HG03095 (cell line): ENCODE results near the gene AGT.
"Not testable (repeated sequence)": the region's sequence is repeated elsewhere in the genome, so short reads cannot be mapped to it uniquely, and the experiment has no call there.

Experiments used
- ATAC-seq: cut with Tn5 transposase; IDR thresholded peaks from one replicate; pipeline ENCODE4 v1.9.1; 2021; ENCODE audit warnings: moderate library complexity; ENCODE audit not compliant: unreplicated experiment

AGT gene

GRCh38 chr1:230693221-230693620 is 20.7 kb downstream of the AGT start:
- no peak for ATAC-seq

DNA sequence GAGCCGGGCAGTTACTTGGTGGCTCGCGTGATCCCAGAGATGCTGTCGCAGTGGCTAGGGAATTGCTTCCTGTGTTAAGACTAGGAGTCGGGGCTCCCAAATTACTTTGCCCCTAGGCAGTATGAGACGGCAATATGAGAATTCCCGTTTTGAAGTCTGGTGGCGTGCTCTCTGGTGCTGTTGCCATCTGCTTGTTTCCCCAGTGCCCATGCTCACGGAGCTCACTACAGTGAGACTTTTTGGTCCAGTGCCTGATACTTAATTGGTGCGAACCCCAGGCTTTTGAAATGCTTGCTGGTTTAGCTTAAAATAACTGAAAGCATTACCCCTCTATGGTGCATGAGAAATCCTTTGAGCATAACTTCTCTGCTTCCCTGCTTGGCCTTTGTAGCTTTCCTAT is 22.3 kb downstream of the AGT start:
- no peak for ATAC-seq

- ATAC-seq, result no peak
Observed at GRCh38 chr1:230690101-230690500, 23.8 kb downstream of the AGT start.

DNA sequence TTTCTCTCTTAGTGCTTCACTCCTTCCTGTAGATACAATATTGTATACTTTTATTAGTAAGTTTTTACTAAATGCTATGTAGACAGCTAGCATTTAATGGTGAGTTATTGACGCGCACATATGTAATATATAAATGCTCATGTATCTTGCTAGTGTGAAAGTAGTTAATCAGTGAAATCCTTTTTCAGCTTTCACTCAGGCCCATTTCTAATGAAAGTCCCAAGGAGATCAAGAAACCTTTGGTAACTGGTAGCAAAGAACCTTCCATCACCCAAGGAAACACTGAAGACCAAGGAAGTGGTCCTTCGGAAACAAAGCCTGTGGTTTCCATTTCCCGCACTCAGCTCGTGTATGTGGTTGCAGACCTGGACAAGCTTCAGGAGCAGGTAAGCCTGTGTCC is 27.2 kb downstream of the AGT start:
- no peak for ATAC-seq

DNA sequence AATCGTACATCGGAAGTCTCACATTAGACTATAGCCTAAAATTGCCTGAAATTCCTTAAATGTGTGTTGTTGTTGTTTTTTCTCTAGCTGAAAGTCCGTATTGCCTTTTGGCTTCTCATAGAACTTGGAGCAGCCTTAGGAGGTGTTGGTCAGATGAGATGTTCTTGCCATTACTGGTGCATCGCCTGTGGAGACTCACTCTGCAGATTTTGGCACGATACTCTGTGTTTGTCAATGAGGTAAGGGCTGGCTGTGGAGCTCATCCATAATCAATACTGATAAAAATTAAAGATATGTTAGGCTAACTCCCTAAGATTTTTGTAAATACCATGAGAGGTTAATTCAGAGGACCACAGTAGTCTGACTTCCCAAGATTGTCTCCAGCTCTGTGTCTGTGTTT is 28.9 kb downstream of the AGT start:
- ATAC-seq, result no peak

- ATAC-seq, result no peak
Observed at GRCh38 chr1:230684146-230684545, 29.8 kb downstream of the AGT start.

DNA sequence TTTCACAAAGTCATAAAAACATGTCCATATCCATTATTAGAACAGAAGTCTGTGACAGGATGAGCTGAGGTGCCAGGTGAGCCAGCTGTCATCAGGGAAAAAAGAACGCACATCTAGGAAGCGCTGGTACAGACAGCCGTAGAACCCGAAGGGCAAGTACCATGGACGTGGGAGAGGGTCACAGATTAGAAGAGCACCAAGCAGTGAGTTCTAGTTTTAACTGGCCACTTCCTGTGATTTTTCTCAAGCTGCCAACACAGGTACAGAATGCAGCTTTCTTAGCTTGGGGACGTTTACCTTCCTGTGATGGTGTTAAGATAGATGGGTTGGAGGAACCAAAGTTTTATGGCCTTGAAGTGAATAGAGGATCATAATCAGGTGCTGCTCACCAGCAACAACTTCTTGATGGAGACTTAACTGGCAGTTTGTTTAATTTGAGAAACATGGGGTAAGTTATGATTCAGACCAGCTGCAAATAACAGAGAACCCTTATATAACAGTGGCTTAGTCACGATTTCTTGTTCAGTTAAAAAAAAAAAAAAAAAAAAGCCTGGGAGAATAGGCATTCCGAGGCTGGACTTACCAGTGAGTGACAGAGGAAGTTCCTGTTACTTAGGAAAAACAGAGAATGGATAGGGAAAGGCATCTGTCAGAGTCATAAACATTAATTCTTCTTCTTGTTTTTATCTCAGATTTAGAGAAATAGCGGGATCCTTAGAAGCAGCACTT is 30.9 kb downstream of the AGT start:
- no peak for ATAC-seq

- no peak for ATAC-seq
Observed at GRCh38 chr1:230682274-230682673, 31.6 kb downstream of the AGT start.

DNA sequence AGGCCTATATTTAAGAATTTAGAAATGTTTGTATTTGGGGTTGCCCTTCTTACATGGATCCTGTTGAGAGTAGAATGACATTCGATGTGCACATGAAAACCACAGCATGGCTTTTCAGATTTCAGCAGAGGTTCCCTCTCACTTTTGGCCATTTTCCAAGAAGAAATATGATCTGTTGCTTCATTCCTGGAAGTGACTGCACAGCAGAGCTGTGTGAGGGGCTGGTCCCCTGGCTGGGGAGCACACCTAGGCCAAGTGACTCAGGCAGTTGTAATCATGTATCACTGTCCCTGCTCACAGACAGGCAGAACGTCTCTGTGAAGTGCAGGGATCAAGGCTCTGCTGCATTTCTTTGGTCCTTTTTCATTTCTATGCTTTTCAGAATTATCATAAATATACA is 32.3 kb downstream of the AGT start:
- ATAC-seq, result no peak

DNA sequence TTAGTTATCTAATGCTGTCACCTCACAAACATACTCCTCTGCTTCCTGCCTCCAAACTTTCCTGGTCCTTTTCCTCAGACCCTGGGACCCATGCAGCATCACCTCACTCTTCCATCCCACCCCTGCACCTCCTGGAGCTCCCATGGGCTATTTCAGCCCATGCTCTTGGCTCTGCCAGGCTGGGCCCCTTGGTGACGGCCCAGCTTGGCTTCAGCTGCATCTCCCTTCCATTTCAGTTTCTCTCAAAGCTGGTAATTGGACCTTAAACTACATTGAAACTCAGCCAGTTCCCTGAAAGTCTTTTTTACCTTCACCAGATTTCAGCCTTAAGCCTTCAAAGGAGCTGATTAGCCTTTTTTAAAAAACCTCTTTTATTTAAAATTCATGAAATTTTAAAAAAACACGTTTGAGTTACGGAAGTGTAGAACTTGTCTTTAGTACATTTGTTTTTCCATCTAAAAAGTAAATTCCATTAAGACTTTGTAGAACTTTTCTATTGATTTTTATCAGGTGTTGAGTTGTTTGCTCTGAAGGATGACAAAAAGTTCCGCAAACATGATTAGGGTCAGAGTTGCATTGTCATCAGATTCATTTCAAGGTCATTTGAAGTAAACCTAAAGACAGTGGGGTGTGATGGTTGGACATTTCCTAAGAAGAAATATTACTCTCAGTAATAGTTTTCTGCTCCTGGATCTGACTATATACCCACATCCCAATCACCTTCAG is 33.5 kb downstream of the AGT start:
- ATAC-seq, result no peak

DNA sequence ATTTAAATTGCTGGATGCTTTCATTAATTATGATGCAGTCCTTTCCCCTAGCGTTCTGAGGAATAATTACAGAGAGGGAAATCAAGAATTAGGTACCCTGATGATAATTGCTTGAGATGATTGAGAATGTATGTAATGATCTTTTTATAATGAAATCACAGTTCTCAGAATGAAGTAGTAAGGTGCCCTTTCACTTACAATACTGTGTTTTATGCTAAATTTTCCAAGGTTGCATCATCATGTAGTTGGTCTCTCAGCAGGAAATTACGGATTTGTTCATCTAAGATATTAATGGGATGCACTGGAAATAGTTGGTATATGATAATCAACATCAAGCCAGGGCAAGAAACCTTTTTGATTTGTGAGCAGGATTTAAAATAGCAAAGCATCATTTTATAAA is 34.1 kb downstream of the AGT start:
- no peak for ATAC-seq

GRCh38 chr1:230679192-230679591 is 34.7 kb downstream of the AGT start:
- ATAC-seq, result no peak

- no peak for ATAC-seq
Observed at GRCh38 chr1:230677200-230677599, 36.7 kb downstream of the AGT start.

DNA sequence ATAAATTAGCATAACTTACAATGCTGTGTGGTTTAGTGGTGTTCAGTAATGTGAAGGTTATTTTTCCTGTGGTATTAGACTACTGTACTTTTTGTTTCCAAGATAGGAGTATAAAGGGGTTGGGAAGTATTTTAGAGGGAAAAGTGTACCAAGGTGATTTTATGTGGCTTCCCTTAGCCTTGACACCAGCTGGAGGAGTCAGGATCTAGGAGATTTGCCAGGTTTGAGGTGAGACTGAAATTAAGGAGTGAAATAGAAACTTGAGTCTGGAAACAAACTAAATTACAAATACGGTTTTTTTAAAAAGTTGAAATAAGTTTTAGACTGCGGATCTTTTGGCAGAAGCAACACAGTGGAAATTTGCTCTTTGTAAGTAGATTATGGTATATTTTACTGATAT is 39.3 kb downstream of the AGT start:
- no peak for ATAC-seq

- ATAC-seq, result no peak
Observed at GRCh38 chr1:230669543-230669942, 44.4 kb downstream of the AGT start.

DNA sequence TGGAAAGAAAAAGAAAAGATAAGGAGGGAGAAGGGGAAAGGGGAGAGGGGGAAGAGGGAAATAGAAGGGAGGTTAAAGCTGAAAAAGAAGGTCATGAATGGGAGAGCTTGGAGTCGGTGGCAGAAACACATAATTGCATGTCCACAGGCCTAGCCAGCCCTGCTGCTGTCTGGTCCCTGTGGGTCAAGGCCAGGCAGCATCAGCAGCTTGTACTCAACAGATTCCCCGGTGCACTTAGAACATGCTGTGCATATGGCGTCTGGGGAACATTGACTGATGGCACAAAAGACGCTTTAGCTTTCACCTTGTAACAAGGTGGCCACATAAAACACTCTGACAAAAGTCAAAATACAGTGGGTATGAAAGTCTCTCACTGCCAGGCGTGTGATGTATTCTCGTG is 45.7 kb downstream of the AGT start:
- ATAC-seq, result no peak

- ATAC-seq, result no peak
Observed at GRCh38 chr1:230661976-230662375, 51.9 kb downstream of the AGT start.

DNA sequence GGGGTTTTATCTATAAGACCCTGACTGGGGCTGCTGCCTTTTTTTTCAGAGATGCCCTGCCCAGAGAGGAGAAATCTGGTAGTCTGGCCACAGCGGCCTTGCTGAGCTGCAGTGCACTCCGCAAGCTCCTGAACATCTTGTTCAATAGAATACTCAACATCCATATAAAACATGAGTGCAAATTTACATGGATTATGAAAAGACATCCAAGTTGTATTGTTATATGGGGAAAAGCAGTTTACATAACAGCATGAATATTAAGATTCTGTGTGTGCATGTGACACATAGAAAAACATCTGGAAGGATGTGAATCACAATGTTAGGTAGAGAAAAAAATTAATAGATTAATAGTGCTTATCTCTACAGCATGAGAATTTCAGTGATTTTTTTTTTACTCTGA is 55.2 kb downstream of the AGT start:
- no peak for ATAC-seq

- ATAC-seq, result not testable (repeated sequence)
Observed at GRCh38 chr1:230658103-230658502, 55.8 kb downstream of the AGT start.

DNA sequence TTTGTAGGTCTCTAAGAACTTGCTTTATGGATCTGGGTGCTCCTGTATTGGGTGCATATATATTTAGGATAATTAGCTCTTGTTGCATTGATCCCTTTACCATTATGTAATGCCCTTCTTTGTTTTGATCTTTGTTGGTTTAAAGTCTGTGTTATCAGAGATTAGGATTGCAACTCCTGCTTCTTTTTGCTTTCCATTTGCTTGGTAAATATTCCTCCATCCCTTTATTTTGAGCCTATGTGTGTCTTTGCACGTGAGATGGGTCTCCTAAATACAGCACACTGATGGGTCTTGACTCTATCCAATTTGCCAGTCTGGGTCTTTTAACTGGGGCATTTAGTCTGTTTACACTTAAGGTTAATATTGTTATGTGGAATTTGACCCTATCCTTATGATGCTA is 57.2 kb downstream of the AGT start:
- ATAC-seq, result not testable (repeated sequence)
